ENCODE results near the gene GIMAP6. TPM values are rescaled to one million over a fixed set of nuclear protein-coding genes. Genes with fewer than 3 reads are reported as not detected.
A peak's percentile ranks its signal among the peaks of the same experiment; 100 is the strongest.
"Not testable (repeated sequence)": the region's sequence is repeated elsewhere in the genome, so short reads cannot be mapped to it uniquely, and the experiment has no call there.

GIMAP6 gene
- total RNA-seq, 1 donor from 2014 or later: 61.7 TPM

DNA sequence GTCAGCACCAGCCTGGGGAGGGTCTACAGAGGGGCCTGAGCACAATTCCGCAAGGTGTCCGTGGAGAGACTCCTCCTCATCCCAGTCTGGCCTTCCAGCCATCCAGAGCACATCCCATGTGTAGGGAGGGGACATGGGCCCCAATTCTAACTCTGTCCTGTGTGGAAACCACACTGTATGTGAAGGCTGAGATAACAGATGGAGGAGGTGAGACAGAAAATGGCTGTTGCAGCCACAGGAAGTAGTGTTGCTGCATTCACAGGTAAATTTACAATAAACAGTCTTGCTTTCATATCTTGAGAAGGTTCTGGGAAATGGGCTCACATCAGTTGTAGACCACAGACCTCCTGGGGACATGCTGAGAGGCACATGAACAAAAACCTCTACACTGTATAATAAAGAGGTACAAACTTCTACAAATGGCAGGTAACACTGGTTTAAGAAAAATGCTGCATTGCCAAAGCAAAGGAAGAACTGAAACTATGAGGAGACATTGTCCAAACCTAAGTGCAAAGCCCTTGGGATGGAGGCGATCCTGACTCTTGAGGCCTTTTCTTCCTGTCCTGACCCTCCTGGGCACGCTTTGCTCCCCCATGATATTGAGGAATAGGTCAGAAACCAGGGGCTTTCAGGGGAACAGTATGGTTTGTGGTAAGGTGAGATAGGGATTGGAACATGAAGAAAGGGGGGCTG is 31.8 kb upstream of the GIMAP6 start:
- H3K36me3 ChIP-seq: no peaks in the 10 kb centered on the region
- H3K27me3 ChIP-seq: no peaks in the 10 kb centered on the region
- ATAC-seq (peak; percentile 36), DNase-seq (no peak)
- H3K9me3 ChIP-seq: no peaks in the 10 kb centered on the region
- H3K4me3 ChIP-seq: no peak overlapping the region
- TF ChIP-seq CTCF (IDR thresholded peaks at IDR 0.05): no peak
- no peak overlapping the region for H3K27ac ChIP-seq
- peaks cover 12% of the 10 kb centered on the region for H3K4me1 ChIP-seq
- intact Hi-C loops (cut with DNase I): no loop called here

- H3K36me3 ChIP-seq; H3K9me3 ChIP-seq; DNase-seq; H3K27me3 ChIP-seq; H3K4me3 ChIP-seq; ATAC-seq; intact Hi-C loops (cut with DNase I); H3K27ac ChIP-seq: not testable (repeated sequence)
- peaks cover 12% of the 10 kb centered on the region for H3K4me1 ChIP-seq
Observed at GRCh38 chr7:150662821-150663220, 30.6 kb upstream of the GIMAP6 start.

DNA sequence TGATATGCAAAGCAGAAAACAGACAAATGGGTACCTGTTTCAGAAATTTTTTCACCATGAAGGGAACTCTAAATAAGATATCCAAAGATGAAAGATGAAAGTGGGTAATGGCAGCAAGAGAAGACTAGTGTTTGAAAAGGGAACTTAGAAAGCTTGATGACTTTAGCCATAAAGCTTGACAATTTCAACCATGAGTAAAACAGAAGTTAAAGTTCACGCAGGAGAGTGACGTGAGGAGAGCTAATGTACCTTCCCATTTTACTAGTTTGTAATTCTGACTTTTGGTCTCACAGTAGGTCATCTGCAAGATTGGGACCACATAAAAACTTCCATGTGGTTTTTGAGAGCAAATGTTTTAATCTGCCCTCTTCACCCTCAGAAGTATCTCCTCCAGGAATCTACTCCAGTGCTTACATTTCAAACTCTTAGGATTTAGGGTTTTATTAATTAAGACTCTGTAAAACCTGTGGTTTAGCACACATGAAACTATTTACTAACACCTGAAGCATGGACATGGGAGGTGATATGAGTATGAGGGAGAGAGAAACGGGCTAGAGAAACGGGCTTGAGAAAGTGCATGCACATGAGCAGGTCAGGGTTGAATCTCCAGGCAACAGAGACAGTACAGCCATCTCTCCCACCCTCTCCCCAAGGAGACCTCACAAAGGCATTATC is 28.9 kb upstream of the GIMAP6 start:
- no peaks in the 10 kb centered on the region for H3K27me3 ChIP-seq
- H3K4me1 ChIP-seq: peaks cover 7% of the 10 kb centered on the region
- no peak for DNase-seq
- ATAC-seq: no peak
- H3K9me3 ChIP-seq: no peaks in the 10 kb centered on the region
- H3K36me3 ChIP-seq: no peaks in the 10 kb centered on the region
- H3K4me3 ChIP-seq: no peak overlapping the region
- no peak for TF ChIP-seq CTCF (IDR thresholded peaks at IDR 0.05)
- H3K27ac ChIP-seq: no peak overlapping the region
- intact Hi-C loops (cut with DNase I): no loop called here

DNA sequence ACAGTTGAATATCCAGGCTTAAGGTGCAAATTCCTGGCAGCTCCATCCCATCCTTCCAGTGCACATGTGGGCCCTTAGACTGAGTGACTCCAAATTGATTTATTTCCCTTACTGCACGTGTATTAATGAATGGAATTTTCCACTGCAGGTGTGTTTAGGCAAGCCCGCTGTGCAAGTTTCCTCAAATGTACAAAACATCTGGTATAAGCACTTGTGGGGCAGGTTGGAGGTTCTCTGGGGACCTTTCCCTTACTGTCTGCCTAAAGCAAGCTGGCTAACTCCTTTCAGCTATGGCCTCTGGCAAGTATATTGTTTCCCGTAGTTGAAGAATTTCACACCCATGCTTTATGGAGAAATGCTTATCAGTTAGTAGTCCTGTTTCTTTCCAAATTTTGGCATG is 25.3 kb upstream of the GIMAP6 start:
- H3K4me3 ChIP-seq: no peak overlapping the region
- TF ChIP-seq CTCF (IDR thresholded peaks at IDR 0.05): no peak
- H3K36me3 ChIP-seq: no peaks in the 10 kb centered on the region
- DNase-seq (no peak), ATAC-seq (no peak)
- intact Hi-C loops (cut with DNase I): no loop called here
- H3K9me3 ChIP-seq: no peaks in the 10 kb centered on the region
- no peak overlapping the region for H3K27ac ChIP-seq
- H3K27me3 ChIP-seq: no peaks in the 10 kb centered on the region
- H3K4me1 ChIP-seq: no peaks in the 10 kb centered on the region

DNA sequence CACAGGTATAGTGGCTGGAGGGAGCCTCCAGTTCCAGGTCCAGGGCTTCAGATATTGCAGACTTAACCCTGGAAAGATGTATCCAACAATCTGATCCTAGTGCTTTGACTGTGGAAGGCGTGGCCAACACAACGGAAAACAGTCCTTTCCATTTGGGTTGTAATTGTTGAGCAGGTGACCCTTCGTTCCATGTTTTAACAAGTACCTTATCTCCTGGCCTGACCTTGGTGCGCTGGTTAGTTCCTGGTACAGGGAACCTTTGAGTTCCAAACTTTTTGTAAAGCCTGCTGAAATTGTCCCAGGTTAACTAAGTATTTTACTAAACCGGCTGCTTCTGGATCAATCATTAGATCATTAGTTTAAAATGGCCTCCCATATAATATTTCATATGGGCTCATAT is 23.9 kb upstream of the GIMAP6 start:
- Histone ChIP-seq H3K36me3 (no peaks in the 10 kb centered on the region), H3K4me3 (no peak overlapping the region), H3K4me1 (no peaks in the 10 kb centered on the region), H3K9me3 (no peaks in the 10 kb centered on the region), H3K27me3 (no peaks in the 10 kb centered on the region), H3K27ac (no peak overlapping the region)
- DNase-seq: no peak
- no peak for TF ChIP-seq CTCF (IDR thresholded peaks at IDR 0.05)
- ATAC-seq: no peak
- intact Hi-C loops (cut with DNase I): no loop called here

DNA sequence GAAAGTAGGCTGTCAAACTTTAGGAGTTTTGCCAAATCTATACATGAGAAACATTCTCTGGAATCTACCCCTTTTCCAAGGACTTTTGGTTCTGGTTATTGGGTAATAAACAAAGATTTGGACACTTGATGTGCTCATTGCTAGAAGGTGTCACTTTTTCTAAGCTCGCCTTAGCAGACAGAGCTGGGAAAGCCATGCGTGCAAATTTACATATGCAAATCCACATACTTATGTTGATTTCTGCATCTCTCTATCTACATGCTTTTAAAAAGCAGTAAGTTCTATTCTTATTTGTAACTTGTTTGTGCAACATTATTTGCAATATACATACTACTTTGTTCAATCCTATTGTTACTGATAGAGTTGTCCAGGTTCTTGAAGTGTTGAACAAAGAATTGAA is 22.5 kb upstream of the GIMAP6 start:
- no peak for TF ChIP-seq CTCF (IDR thresholded peaks at IDR 0.05)
- H3K27me3 ChIP-seq: no peaks in the 10 kb centered on the region
- H3K27ac ChIP-seq: no peak overlapping the region
- no peaks in the 10 kb centered on the region for H3K9me3 ChIP-seq
- no peaks in the 10 kb centered on the region for H3K4me1 ChIP-seq
- no peaks in the 10 kb centered on the region for H3K36me3 ChIP-seq
- no peak for DNase-seq
- intact Hi-C loops (cut with DNase I): no loop called here
- ATAC-seq: no peak
- no peak overlapping the region for H3K4me3 ChIP-seq

Data from upper lobe of right lung (tissue), 1 donor.